ENCODE results near the gene PDE4A.

GRCh38 chr19:10452726-10453618 lies 32.6 kb downstream of the PDE4A start:
- TF ChIP-seq, protein P1, sequence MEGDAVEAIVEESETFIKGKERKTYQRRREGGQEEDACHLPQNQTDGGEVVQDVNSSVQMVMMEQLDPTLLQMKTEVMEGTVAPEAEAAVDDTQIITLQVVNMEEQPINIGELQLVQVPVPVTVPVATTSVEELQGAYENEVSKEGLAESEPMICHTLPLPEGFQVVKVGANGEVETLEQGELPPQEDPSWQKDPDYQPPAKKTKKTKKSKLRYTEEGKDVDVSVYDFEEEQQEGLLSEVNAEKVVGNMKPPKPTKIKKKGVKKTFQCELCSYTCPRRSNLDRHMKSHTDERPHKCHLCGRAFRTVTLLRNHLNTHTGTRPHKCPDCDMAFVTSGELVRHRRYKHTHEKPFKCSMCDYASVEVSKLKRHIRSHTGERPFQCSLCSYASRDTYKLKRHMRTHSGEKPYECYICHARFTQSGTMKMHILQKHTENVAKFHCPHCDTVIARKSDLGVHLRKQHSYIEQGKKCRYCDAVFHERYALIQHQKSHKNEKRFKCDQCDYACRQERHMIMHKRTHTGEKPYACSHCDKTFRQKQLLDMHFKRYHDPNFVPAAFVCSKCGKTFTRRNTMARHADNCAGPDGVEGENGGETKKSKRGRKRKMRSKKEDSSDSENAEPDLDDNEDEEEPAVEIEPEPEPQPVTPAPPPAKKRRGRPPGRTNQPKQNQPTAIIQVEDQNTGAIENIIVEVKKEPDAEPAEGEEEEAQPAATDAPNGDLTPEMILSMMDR (IDR thresholded peaks at IDR 0.05), result no peak
- TF ChIP-seq POLR2A (IDR thresholded peaks at IDR 0.05), result no peak

Measured in heart left ventricle (tissue), 13 donors.